ENCODE data around the gene EFR3B. TPM values are rescaled to one million over a fixed set of nuclear protein-coding genes. Genes with fewer than 3 reads are reported as not detected.
"Not testable (repeated sequence)": the region's sequence is repeated elsewhere in the genome, so short reads cannot be mapped to it uniquely, and the experiment has no call there.

Gene EFR3B
- total RNA-seq, 1 experiment from 2014 or later, result 0.39 TPM

DNA sequence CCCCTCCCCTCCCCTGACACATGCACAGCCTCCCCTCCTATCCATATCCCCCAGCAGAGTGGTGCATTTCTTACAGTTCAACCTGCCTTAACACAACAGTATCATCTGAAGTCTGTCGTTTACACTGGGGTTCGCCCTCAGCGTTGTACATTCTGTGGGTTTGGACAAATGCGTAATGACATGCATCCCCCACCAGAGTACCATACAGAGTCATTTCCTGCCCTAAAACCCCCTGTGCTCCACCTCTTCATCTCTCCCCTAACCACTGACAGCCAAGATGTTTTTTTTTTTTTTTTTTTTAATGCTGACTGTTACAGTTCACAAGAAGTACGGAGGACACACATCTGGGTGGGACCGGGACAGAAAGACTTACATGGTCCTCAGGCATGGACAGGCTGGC, 103.9 kb downstream of the EFR3B start:
- Histone ChIP-seq H3K4me1 (replicated peaks) (no peaks in the 10 kb centered on the region), H3K27ac (no peak overlapping the region), H3K27me3 (replicated peaks) (no peaks in the 10 kb centered on the region), H3K4me3 (no peak overlapping the region), H3K36me3 (no peaks in the 10 kb centered on the region), H3K9me3 (replicated peaks) (no peaks in the 10 kb centered on the region)
- no peak for DNase-seq (ENCODE audit: low read depth in 1 of 2, low spot score in 2 of 2)

DNA sequence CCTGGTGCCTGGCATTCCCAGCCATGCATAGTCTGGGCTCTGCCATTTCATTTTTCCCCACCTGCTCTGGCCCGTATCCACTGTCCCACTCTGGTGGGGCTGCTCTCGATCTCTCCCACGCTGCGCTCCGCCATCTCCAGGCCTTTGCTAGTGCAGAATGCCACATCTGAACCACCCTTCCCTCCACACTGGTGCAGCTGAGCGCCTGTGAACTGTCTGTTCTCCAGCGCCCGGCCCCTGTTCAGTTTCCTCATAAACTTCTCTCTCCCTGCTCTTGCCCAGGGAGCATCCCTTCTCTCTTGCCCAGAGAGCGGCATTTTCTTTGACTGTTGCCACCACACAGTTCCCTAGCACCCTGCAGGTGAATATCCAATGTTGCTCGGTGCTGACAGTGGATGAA, 105.0 kb downstream of the EFR3B start:
- H3K4me3 ChIP-seq, result no peak overlapping the region
- H3K27me3 ChIP-seq (replicated peaks), result no peaks in the 10 kb centered on the region
- no peak overlapping the region for H3K27ac ChIP-seq
- no peaks in the 10 kb centered on the region for H3K4me1 ChIP-seq (replicated peaks)
- H3K9me3 ChIP-seq (replicated peaks), result no peaks in the 10 kb centered on the region
- DNase-seq (ENCODE audit: low read depth in 1 of 2, low spot score in 2 of 2), result no peak
- H3K36me3 ChIP-seq, result no peaks in the 10 kb centered on the region

DNA sequence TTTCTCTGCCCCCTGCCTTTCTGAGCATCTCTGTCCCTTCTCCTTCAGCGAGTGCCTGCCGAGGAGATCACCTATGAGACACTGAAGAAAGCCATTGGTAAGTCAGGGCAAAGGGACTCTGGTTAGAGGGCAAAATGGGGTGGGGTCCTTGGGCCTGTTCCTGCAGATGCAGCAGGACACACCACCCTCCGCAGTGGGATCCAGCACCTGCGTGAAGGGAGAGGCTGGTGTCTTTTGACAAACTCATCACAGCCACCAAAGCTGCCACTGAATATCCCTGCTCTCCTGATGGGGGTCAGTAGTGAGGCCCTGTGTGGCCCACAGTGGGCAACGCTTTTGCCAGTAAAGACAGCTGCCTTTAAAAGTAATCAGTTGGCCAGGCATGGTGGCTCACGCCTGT, 107.8 kb downstream of the EFR3B start:
- no peak for DNase-seq (ENCODE audit: low read depth in 1 of 2, low spot score in 2 of 2)
- no peak overlapping the region for H3K4me3 ChIP-seq
- no peaks in the 10 kb centered on the region for H3K27me3 ChIP-seq (replicated peaks)
- no peak overlapping the region for H3K27ac ChIP-seq
- H3K9me3 ChIP-seq (replicated peaks), result no peaks in the 10 kb centered on the region
- H3K36me3 ChIP-seq, result no peaks in the 10 kb centered on the region
- H3K4me1 ChIP-seq (replicated peaks), result no peaks in the 10 kb centered on the region

DNA sequence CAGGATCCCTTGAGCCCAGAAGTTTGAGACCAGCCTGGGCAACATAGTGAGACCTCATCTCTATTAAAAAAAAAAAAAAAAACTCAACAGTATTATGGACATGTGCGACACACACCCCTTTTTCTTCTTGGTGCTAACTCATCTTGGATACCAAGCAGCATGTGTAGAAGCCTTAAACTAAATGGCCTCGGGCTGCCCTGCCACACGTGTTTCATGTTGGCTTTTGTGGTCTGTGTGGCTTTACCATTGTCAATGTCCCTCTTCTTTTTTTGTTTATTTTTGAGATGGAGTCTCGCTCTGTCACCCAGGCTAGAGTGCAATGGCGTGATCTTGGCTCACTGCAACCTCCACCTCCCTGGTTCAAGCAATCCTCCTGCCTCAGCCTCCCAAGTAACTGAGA, 109.1 kb downstream of the EFR3B start:
- H3K4me3 ChIP-seq; H3K27ac ChIP-seq; H3K27me3 ChIP-seq (replicated peaks); H3K36me3 ChIP-seq; DNase-seq (ENCODE audit: low read depth in 1 of 2, low spot score in 2 of 2); H3K9me3 ChIP-seq (replicated peaks); H3K4me1 ChIP-seq (replicated peaks): not testable (repeated sequence)

DNA sequence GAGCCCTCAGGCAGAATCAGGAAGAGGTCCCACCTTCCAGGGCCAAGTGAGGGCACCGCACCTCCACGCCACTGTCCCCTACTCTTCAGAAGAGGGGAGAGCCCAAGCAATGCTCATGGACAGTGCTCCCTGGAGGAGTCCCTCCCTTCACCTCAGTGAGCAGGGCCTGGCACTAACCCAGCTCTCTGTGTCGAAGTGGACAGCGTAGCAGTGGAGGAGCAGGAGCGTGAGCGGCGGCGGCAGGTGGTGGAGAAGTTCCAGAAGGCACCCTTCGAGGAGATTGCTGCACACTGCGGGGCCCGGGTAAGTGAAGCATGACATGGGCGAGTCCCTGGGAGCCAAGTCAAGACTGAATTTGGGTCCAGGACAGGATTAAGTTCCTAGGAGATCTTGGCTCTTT, 109.8 kb downstream of the EFR3B start:
- no peak for DNase-seq (ENCODE audit: low read depth in 1 of 2, low spot score in 2 of 2)
- H3K9me3 ChIP-seq (replicated peaks), result no peaks in the 10 kb centered on the region
- no peak overlapping the region for H3K27ac ChIP-seq
- no peak overlapping the region for H3K4me3 ChIP-seq
- no peaks in the 10 kb centered on the region for H3K27me3 ChIP-seq (replicated peaks)
- no peaks in the 10 kb centered on the region for H3K36me3 ChIP-seq
- H3K4me1 ChIP-seq (replicated peaks), result no peaks in the 10 kb centered on the region

DNA sequence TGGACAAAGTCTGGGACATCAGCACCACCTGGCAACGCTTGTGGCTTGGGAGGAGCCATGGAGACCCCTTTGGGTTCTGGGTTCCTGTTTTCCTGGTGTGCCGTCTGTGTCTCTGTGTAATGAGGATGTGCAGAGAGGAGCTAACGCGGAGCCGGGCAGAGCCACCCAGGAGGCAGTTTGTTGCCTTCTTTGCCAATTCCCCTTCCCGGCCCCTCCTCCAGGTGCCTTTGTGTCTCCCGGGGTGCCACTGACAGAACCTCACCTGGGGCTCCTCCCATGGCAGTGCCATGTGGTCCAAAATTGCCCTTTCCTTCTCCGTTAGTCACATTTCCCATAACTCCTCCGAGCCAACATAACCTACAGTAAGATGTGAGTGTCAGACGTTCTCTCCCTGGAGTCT, 113.5 kb downstream of the EFR3B start:
- no peak overlapping the region for H3K27ac ChIP-seq
- no peaks in the 10 kb centered on the region for H3K27me3 ChIP-seq (replicated peaks)
- no peak for DNase-seq (ENCODE audit: low read depth in 1 of 2, low spot score in 2 of 2)
- H3K36me3 ChIP-seq, result no peaks in the 10 kb centered on the region
- no peaks in the 10 kb centered on the region for H3K9me3 ChIP-seq (replicated peaks)
- H3K4me3 ChIP-seq, result no peak overlapping the region
- H3K4me1 ChIP-seq (replicated peaks), result no peaks in the 10 kb centered on the region

DNA sequence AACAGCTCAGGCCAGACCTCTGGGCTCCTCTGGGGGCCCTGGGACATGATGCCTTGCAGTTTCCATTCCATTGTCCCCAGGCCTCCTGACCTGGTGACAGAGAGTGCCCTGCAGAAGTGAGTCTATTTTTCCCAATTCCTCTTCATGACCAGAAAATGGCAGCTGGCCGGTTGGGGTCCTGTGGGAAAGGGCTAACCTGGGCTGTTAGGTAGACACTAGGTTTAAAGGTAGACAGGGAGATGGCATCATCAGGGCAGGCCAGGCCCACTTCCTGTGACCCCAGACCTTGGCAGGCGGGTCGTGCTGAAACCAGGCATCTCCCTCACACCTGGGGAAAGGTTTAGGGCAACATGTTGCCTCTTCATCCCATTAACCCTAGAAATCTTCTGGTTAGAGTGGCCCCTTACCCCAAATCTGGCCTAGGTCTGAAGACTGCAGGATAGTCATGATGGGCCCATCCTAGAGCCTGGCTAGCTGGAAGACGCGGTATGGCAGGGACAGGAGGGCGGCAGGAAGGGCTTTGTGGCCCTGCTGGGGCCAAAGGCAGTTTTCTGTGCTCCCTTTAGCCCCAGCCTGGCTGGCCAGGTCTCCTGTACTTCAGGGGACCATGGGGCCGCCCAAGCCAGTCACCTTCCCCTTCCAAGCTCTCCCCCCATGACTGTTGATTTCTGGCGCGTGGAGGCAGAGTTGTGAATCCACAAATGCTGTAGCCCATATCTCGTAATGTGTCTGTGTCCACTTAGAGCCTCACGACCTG, 116.4 kb downstream of the EFR3B start:
- no peaks in the 10 kb centered on the region for H3K4me1 ChIP-seq (replicated peaks)
- no peak for DNase-seq (ENCODE audit: low read depth in 1 of 2, low spot score in 2 of 2)
- H3K9me3 ChIP-seq (replicated peaks), result no peaks in the 10 kb centered on the region
- H3K27ac ChIP-seq, result no peak overlapping the region
- H3K27me3 ChIP-seq (replicated peaks), result no peaks in the 10 kb centered on the region
- no peak overlapping the region for H3K4me3 ChIP-seq
- H3K36me3 ChIP-seq, result no peaks in the 10 kb centered on the region

DNA sequence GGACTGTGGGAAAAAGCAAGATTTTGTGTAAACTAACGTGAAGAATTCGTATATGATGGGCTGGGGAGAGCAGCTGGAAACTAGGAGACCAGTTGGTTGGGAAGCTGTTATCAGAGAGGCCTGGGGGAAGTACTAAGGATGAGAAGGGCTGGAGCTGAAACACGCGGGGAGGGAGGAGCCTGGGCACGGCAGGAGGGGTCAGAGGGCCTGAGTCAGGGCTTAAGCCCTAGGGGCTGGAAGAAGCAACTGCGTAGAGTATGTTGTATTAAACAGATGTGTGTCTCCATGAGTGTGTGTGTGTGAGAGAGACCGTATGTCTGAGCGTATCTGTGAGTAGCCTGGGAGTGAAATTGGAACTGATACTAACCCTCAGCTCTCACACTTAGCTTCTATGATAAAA, 118.1 kb downstream of the EFR3B start:
- no peaks in the 10 kb centered on the region for H3K9me3 ChIP-seq (replicated peaks)
- H3K4me3 ChIP-seq, result no peak overlapping the region
- H3K4me1 ChIP-seq (replicated peaks), result no peaks in the 10 kb centered on the region
- no peaks in the 10 kb centered on the region for H3K36me3 ChIP-seq
- H3K27me3 ChIP-seq (replicated peaks), result peaks cover 3% of the 10 kb centered on the region; the same call in 1 of the 2 replicates
- no peak for DNase-seq (ENCODE audit: low read depth in 1 of 2, low spot score in 2 of 2)
- H3K27ac ChIP-seq, result no peak overlapping the region

DNA sequence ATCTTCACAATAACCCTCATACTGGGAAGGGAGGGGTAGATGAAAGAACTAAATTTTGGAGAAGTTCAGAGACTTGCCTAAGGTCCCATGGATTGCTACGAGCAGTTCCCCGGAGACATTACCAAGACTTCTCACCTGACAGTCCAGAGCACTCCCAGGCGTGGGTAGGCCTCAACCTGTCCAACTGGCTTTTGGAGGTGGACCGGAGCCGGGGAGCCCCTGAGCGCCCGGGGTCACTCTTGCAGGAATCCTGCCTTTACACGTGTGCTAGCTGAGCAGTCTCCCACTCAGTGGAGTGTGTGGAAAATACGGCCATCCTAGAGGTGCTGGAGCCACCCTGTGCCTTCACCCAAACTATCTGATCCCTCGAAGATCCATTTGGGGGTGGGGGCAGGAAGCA, 118.5 kb downstream of the EFR3B start:
- no peaks in the 10 kb centered on the region for H3K9me3 ChIP-seq (replicated peaks)
- no peak overlapping the region for H3K4me3 ChIP-seq
- H3K27ac ChIP-seq, result no peak overlapping the region
- H3K27me3 ChIP-seq (replicated peaks), result peaks cover 6% of the 10 kb centered on the region; the same call in 1 of the 2 replicates
- no peaks in the 10 kb centered on the region for H3K36me3 ChIP-seq
- no peaks in the 10 kb centered on the region for H3K4me1 ChIP-seq (replicated peaks)
- DNase-seq (ENCODE audit: low read depth in 1 of 2, low spot score in 2 of 2), result no peak

DNA sequence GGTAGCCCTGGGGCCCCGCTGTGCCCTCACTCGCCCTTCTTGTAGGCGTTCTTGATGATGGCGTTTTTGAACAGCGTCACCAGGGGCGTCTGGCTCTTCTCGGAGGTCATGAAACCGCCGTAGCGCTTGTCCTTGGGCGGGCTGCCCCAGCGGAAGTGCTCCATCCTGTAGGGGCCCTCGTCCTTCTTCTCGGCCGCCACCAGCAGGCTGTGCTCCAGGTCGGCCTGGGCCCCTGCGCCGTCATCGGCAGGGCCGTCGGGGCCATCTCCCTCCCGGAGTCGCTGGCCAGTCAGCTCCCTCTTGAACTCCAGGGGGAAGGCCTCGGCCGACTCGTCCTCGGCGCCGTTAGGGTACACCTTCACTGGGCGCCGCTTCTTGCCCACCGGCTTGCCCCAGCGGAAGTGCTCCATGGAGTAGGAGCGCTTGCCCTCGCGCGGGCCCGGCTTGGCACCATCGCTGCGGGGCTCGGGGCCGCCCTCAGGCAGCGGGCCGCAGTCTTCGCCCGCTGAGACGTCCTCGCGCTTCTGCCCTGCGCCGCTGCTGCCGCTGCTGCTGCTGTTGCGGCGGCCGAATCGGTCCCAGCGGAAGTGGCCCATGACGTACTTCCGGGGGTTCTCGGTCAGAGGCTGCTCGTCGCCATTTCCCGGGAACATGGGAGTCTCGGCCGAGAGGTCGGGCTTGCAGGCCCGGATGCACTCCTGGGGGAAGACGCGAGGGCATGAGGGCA, 119.3 kb downstream of the EFR3B start:
- Histone ChIP-seq H3K27me3 (replicated peaks) (peaks cover 12% of the 10 kb centered on the region; the same call in 1 of the 2 replicates), H3K27ac (no peak overlapping the region), H3K4me1 (replicated peaks) (no peaks in the 10 kb centered on the region), H3K4me3 (no peak overlapping the region), H3K9me3 (replicated peaks) (no peaks in the 10 kb centered on the region), H3K36me3 (no peaks in the 10 kb centered on the region)
- DNase-seq (ENCODE audit: low read depth in 1 of 2, low spot score in 2 of 2), result no peak

DNA sequence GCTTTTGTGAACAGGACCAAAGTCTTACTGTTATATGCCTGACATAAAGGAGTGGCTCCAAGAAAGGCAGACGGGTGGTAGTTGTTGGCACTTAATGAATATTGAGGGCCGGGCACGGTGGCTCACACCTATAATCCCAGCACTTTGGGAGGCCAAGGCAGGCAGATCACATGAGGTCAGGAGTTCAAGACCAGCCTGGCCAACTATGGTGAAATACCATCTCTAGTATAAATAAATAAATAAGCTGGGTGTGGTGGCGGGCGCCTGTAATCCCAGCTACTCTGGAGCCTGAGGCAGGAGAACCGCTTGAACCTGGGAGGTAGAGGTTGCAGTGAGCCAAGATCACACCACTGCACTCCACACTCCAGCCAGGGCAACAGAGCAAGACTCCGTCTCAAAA, 120.2 kb downstream of the EFR3B start:
- H3K36me3 ChIP-seq; H3K4me3 ChIP-seq; H3K4me1 ChIP-seq (replicated peaks); DNase-seq (ENCODE audit: low read depth in 1 of 2, low spot score in 2 of 2); H3K27ac ChIP-seq; H3K9me3 ChIP-seq (replicated peaks): not testable (repeated sequence)
- peaks cover 20% of the 10 kb centered on the region for H3K27me3 ChIP-seq (replicated peaks)

DNA sequence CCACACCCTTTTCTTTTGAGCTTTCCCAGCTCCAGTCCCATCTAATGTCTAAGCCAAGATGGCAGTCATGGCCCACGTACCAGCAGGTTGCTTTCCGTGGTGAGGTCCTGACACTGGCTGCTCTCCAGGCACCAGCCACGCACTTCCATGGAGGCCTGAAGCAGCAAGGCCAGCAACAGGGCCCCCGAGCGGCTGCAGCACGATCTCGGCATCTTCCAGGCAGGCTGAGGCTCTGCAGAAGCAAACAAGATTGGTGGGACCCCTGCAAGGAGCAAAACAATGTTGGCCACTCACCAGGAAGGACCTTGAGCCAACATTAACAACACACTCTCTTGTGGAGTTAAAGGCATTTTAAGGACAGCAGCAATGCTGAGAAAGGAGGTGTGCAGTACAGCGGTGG, 122.7 kb downstream of the EFR3B start:
- H3K27me3 ChIP-seq (replicated peaks), result peaks cover 45% of the 10 kb centered on the region
- DNase-seq (ENCODE audit: low read depth in 1 of 2, low spot score in 2 of 2), result no peak
- H3K9me3 ChIP-seq (replicated peaks), result no peaks in the 10 kb centered on the region
- H3K36me3 ChIP-seq, result no peaks in the 10 kb centered on the region
- peaks cover 5% of the 10 kb centered on the region; the same call in 1 of the 2 replicates for H3K4me1 ChIP-seq (replicated peaks)
- no peak overlapping the region for H3K27ac ChIP-seq
- H3K4me3 ChIP-seq, result no peak overlapping the region

DNA sequence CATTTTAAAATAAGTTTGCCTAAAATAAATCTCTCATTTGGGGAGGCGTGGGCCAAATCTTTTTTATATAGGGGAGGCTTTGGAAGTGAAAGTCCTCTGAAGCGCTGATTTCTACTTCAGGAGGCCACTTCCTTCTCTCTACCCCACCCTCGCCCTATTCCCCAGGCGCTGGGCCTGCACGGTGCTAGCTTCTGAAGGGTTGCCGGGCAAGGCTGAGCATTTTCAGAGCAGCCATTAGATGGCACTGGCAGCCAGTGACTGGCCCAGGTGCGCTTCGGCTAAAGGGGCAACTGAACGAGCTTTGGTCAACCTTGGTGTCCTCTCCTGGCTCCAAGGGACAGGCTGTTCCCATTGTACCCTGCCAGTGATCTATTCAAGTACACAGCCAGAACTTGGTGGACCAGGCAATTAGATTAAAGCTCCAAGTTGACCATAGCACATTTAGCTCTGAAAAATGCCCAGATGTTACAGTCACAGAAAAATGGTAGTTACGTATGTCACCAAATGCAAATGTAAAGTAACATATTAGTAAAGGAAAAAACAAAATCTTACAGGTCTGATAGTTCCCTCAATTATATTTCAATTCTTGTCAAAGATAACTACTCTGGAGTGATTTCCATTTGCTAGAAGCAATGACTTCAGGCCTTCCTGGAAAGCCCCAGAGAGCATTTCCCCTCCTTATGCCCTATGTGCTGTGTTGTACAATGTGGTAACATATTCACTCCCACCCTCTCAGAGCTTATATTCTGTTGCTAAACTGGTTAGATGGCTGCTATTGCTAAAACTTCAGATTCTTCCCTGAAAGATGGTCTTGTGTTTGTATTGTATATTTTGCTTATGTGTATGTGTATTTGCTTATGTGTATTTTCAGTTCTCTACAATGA, 124.4 kb downstream of the EFR3B start:
- DNase-seq (ENCODE audit: low read depth in 1 of 2, low spot score in 2 of 2), result no peak
- Histone ChIP-seq H3K9me3 (replicated peaks) (no peaks in the 10 kb centered on the region), H3K27ac (no peak overlapping the region), H3K27me3 (replicated peaks) (peaks cover 55% of the 10 kb centered on the region), H3K4me1 (replicated peaks) (peaks cover 5% of the 10 kb centered on the region; the same call in 1 of the 2 replicates), H3K36me3 (no peaks in the 10 kb centered on the region), H3K4me3 (no peak overlapping the region)

Data from SJSA1 (cell line).